ENCODE measurements around the gene GGT5.

DNA sequence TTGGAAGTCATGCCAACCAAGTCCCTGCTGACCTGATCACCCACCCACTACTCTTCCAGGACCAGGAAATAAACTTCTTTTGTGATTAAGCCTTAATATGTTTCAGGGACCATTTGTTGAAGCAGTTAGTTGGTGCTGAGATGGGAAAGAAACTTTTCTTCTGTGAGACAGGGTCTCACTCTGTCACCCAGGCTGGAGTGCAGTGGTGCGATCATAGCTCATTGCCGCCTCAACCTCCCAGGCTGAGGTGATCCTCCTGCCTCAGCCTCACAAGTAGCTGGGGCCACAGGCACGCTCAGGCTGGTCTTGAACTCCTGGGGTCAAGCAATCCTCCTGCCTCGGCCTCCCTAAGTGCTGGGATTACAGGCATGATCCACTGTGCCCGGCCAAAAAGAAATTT lies 53.0 kb downstream of the GGT5 start:
- TF ChIP-seq, protein P1, sequence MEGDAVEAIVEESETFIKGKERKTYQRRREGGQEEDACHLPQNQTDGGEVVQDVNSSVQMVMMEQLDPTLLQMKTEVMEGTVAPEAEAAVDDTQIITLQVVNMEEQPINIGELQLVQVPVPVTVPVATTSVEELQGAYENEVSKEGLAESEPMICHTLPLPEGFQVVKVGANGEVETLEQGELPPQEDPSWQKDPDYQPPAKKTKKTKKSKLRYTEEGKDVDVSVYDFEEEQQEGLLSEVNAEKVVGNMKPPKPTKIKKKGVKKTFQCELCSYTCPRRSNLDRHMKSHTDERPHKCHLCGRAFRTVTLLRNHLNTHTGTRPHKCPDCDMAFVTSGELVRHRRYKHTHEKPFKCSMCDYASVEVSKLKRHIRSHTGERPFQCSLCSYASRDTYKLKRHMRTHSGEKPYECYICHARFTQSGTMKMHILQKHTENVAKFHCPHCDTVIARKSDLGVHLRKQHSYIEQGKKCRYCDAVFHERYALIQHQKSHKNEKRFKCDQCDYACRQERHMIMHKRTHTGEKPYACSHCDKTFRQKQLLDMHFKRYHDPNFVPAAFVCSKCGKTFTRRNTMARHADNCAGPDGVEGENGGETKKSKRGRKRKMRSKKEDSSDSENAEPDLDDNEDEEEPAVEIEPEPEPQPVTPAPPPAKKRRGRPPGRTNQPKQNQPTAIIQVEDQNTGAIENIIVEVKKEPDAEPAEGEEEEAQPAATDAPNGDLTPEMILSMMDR (IDR thresholded peaks at IDR 0.05) = no peak
- no peak for TF ChIP-seq POLR2A (IDR thresholded peaks at IDR 0.05)

Measured in body of pancreas (tissue), 4 donors.